Astrocyte (in vitro differentiated cells and primary cell): ENCODE results near the gene SHC3. TPM values are rescaled to one million over a fixed set of nuclear protein-coding genes. Genes with fewer than 3 reads are reported as not detected.

ENCODE experiments used
- DNase-seq: peaks from one replicate; pipeline ENCODE4 v3.0.0-alpha.2; 2010; ENCODE audit warnings: low read depth
- FAIRE-seq: peaks from 2 replicates; lab custom pipeline; 2011; peaks lifted over from hg19 to GRCh38; lab: Jason Lieb, UNC
- H2AFZ ChIP-seq: 2 replicates; pipeline ENCODE4 v1.6.0; 2012; ENCODE audit warnings: low read depth, low read length, inconsistent platforms
- H3K27ac ChIP-seq: 2 replicates; pipeline ENCODE4 v1.5.1; 2011; ENCODE audit warnings: low read depth, low read length, inconsistent platforms
- H3K27me3 ChIP-seq: 2 replicates; pipeline ENCODE4 v1.6.0; 2011; ENCODE audit warnings: low read length, inconsistent platforms; ENCODE audit not compliant: insufficient read depth
- H3K36me3 ChIP-seq: 2 replicates; pipeline ENCODE4 v1.5.1; 2011; ENCODE audit warnings: low read length, inconsistent platforms; ENCODE audit not compliant: insufficient read depth
- H3K4me1 ChIP-seq: 2 replicates; pipeline ENCODE4 v1.5.1; 2011; ENCODE audit warnings: low read length, inconsistent platforms; ENCODE audit not compliant: insufficient read depth
- H3K4me2 ChIP-seq: 2 replicates; pipeline ENCODE4 v1.6.0; 2012; ENCODE audit warnings: low read length, inconsistent platforms
- H3K4me3 ChIP-seq: 2 replicates; pipeline ENCODE4 v1.5.1; 2011; ENCODE audit warnings: low read depth, mild to moderate bottlenecking, low read length, inconsistent platforms; ENCODE audit not compliant: insufficient read depth
- H3K79me2 ChIP-seq: 2 replicates; pipeline ENCODE4 v1.6.0; 2012; ENCODE audit warnings: mild to moderate bottlenecking, low read length, inconsistent platforms; ENCODE audit not compliant: insufficient read depth
- H3K9ac ChIP-seq: 2 replicates; pipeline ENCODE4 v1.6.0; 2012; ENCODE audit warnings: mild to moderate bottlenecking, low read length, inconsistent platforms
- H3K9me3 ChIP-seq: 2 replicates; pipeline ENCODE4 v1.5.1; 2012; ENCODE audit warnings: low read depth, mild to moderate bottlenecking, low read length, inconsistent platforms; ENCODE audit not compliant: insufficient read depth
- H4K20me1 ChIP-seq: 2 replicates; pipeline ENCODE4 v1.6.0; 2012; ENCODE audit warnings: low read length, inconsistent platforms; ENCODE audit not compliant: insufficient read depth
- H3K27ac Mint-ChIP-seq: one replicate; pipeline ENCODE4 v1.8.0; 2021; ENCODE audit warnings: mild to moderate bottlenecking, mixed read lengths; ENCODE audit not compliant: unreplicated experiment
- H3K27me3 Mint-ChIP-seq: one replicate; pipeline ENCODE4 v1.8.0; 2021; ENCODE audit warnings: low read depth, mixed read lengths; ENCODE audit not compliant: unreplicated experiment
- H3K36me3 Mint-ChIP-seq: one replicate; pipeline ENCODE4 v1.8.0; 2021; ENCODE audit warnings: low read depth, mixed read lengths; ENCODE audit not compliant: unreplicated experiment
- H3K4me1 Mint-ChIP-seq: one replicate; pipeline ENCODE4 v1.8.0; 2021; ENCODE audit warnings: low read depth, mixed read lengths; ENCODE audit not compliant: unreplicated experiment
- H3K4me3 Mint-ChIP-seq: one replicate; pipeline ENCODE4 v1.8.0; 2021; ENCODE audit warnings: mild to moderate bottlenecking, moderate library complexity, mixed read lengths; ENCODE audit not compliant: unreplicated experiment
- H3K9me3 Mint-ChIP-seq: one replicate; pipeline ENCODE4 v1.8.0; 2021; ENCODE audit warnings: mild to moderate bottlenecking, mixed read lengths; ENCODE audit not compliant: unreplicated experiment
- CTCF ChIP-seq: IDR thresholded peaks from 2 replicates; pipeline ENCODE4 v1.5.1; 2011; ENCODE audit warnings: low read depth, mild to moderate bottlenecking, inconsistent platforms, low read length, moderate library complexity; ENCODE audit not compliant: insufficient read depth
- EZH2 ChIP-seq: IDR thresholded peaks from 2 replicates; pipeline ENCODE4 v1.6.1; 2012; ENCODE audit warnings: mild to moderate bottlenecking, low read length, inconsistent platforms; ENCODE audit not compliant: insufficient read depth
- total RNA-seq: library from RNA; stranded (reverse); gene quantifications from 2 replicates; pipeline ENCODE4 v1.2.1, GENCODE V29; 2021

SHC3 gene
- total RNA-seq, 1 donor from 2014 or later, result 4.6 TPM

GRCh38 chr9:89011683-89012082 is 166.9 kb downstream of the SHC3 start:
- Histone ChIP-seq H4K20me1 (peaks cover 14% of the 10 kb centered on the region), H2AFZ (no peak overlapping the region), H3K4me2 (no peak overlapping the region), H3K27ac (no peak overlapping the region), H3K9ac (no peak overlapping the region), H3K4me3 (no peak overlapping the region), H3K79me2 (no peaks in the 10 kb centered on the region), H3K4me1 (peaks cover 10% of the 10 kb centered on the region), H3K9me3 (no peaks in the 10 kb centered on the region), H3K36me3 (no peaks in the 10 kb centered on the region), H3K27me3 (no peaks in the 10 kb centered on the region)
- Mint-ChIP-seq H3K9me3 (no peaks in the 10 kb centered on the region), H3K27me3 (peaks cover 5% of the 10 kb centered on the region), H3K4me1 (peaks cover 7% of the 10 kb centered on the region), H3K27ac (no peak overlapping the region), H3K36me3 (peaks cover 13% of the 10 kb centered on the region), H3K4me3 (no peak overlapping the region)
- FAIRE-seq (no peak), DNase-seq (no peak)
- TF ChIP-seq EZH2 (no peak), CTCF (no peak)

- Histone ChIP-seq H2AFZ (no peak overlapping the region), H3K27ac (no peak overlapping the region), H3K27me3 (no peaks in the 10 kb centered on the region), H3K9me3 (no peaks in the 10 kb centered on the region), H3K4me1 (peaks cover 10% of the 10 kb centered on the region), H4K20me1 (peaks cover 20% of the 10 kb centered on the region), H3K4me2 (no peak overlapping the region), H3K79me2 (no peaks in the 10 kb centered on the region), H3K36me3 (peaks cover 4% of the 10 kb centered on the region), H3K4me3 (no peak overlapping the region), H3K9ac (no peak overlapping the region)
- H3K36me3 Mint-ChIP-seq, result peaks cover 13% of the 10 kb centered on the region
- H3K27me3 Mint-ChIP-seq, result peaks cover 5% of the 10 kb centered on the region
- H3K9me3 Mint-ChIP-seq, result no peaks in the 10 kb centered on the region
- no peak overlapping the region for H3K27ac Mint-ChIP-seq
- TF ChIP-seq CTCF (no peak), EZH2 (no peak)
- FAIRE-seq (no peak), DNase-seq (no peak)
- H3K4me1 Mint-ChIP-seq, result peaks cover 7% of the 10 kb centered on the region
- H3K4me3 Mint-ChIP-seq, result no peak overlapping the region
Measured at GRCh38 chr9:89010526-89011111, 168.0 kb downstream of the SHC3 start.

- DNase-seq (no peak), FAIRE-seq (no peak)
- Histone ChIP-seq H3K4me2 (no peak overlapping the region), H3K9me3 (no peaks in the 10 kb centered on the region), H2AFZ (no peak overlapping the region), H3K27ac (no peak overlapping the region), H3K36me3 (peaks cover 5% of the 10 kb centered on the region), H3K4me1 (peaks cover 10% of the 10 kb centered on the region), H3K4me3 (no peak overlapping the region), H3K27me3 (no peaks in the 10 kb centered on the region), H3K79me2 (no peaks in the 10 kb centered on the region), H3K9ac (no peak overlapping the region), H4K20me1 (peaks cover 21% of the 10 kb centered on the region)
- TF ChIP-seq CTCF (no peak), EZH2 (no peak)
- H3K27me3 Mint-ChIP-seq, result peaks cover 5% of the 10 kb centered on the region
- peaks cover 13% of the 10 kb centered on the region for H3K36me3 Mint-ChIP-seq
- no peak overlapping the region for H3K27ac Mint-ChIP-seq
- H3K4me3 Mint-ChIP-seq, result no peak overlapping the region
- no peaks in the 10 kb centered on the region for H3K9me3 Mint-ChIP-seq
- H3K4me1 Mint-ChIP-seq, result peaks cover 7% of the 10 kb centered on the region
Measured at GRCh38 chr9:89010056-89010455, 168.6 kb downstream of the SHC3 start.
